GM15510 (cell line): Measurements from ENCODE around the gene PLCG1.

ENCODE experiments used
- POLR2A ChIP-seq: IDR thresholded peaks from 3 replicates; pipeline ENCODE4 v1.6.1; 2011; ENCODE audit warnings: borderline replicate concordance; ENCODE audit not compliant: insufficient read length; ENCODE audit errors: extremely low read depth

The PLCG1 gene

DNA sequence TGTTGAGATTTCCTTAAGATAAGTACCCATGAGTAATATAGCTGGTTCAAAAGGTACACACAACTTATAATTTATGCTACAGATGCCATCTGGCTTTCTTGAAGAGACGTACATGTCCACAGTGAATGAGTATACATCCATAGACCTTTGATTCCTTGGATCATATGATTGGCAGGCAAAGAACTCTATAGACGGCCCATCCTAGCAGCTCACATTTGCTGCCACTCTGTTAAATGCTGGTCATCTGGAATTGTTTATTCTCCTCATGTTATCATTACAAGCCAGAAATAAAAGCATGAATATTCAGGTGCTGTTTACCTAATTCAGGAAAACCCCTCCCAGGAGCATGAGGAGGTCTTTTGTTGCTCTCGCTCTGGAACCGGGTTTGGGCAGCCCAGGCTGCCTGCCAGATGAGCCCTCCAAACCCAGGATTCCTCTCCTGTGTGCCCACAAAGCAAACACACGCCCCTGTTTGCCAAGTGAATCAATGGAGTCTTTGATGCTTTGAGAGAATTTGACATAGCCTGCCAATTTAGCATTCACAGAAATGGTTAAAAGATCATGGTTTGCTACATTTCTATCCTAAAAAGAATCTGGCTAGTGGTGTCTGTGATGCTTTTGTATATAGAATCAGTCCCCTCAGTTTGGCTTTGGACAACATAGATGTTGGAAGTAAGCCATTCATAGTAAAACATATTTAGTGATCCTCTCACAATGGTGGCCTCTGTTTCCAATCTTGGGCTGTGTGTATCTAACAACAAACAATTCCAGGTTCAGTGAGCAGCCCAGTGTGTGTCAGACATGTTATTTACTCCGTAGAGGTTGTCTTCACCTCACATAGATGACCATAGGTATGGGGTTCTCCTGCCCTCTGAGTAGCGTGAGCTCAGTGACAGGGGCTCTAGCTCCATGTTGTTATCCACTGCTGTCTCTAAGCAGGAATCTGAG, 17.5 kb upstream of the PLCG1 start:
- TF ChIP-seq POLR2A: no peak

DNA sequence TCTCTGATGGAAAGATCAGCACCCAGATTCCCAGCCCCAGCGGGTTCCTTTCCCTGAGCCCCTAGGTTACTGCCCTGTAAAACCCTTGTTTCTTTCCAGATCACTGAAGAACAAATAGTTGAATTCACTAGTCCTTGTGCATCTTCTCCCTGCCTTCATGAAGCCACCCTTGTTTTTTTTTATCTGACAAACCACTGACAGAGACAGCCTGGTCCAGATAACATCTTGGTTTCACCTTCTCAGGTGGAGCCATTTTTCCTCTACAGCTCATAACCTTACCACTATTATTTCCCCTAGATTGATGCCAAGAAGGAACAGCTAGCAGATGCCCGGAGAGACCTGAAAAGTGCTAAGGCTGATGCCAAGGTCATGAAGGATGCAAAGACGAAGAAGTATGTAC, 15.9 kb upstream of the PLCG1 start:
- no peak for TF ChIP-seq POLR2A

DNA sequence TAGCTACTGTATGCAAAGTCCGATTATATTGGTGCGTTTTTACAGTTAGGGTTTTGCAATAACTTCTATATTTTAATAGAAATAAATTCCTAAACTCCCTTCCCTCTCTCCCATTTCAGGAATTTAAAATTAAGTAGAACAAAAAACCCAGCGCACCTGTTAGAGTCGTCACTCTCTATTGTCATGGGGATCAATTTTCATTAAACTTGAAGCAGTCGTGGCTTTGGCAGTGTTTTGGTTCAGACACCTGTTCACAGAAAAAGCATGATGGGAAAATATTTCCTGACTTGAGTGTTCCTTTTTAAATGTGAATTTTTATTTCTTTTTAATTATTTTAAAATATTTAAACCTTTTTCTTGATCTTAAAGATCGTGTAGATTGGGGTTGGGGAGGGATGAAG, 13.7 kb upstream of the PLCG1 start:
- TF ChIP-seq POLR2A: no peak

DNA sequence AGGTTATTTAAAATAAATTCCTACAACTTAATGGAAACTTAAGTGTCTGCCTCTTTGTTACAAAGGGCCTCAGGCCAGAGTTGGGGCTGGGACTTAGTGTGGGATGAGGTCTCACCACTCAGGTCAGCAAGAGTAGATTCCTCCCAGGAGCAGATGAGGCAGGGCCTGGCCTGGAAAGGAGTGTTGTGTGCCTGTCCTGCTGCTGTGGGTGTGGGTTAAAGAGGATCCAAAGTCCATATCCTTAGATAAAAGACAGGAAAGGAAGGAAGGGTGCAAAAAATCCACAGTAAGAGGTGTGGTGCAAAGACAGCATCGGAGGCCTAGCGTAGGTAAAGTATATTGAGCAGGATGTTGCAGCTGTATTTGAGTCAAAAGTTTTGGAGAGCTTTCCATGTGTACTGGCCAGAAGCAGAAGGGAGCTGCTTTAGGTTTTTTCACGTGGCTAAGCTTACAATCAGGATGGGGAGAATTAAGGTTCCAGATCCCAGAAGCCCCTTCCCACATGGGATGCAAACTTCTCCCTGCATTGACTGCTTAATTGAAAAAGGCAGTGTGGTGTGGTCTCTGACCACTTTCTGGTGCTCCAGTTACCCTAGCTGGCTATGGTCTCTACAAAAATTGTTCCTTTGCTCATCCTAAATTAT, 12.8 kb upstream of the PLCG1 start:
- no peak for TF ChIP-seq POLR2A

DNA sequence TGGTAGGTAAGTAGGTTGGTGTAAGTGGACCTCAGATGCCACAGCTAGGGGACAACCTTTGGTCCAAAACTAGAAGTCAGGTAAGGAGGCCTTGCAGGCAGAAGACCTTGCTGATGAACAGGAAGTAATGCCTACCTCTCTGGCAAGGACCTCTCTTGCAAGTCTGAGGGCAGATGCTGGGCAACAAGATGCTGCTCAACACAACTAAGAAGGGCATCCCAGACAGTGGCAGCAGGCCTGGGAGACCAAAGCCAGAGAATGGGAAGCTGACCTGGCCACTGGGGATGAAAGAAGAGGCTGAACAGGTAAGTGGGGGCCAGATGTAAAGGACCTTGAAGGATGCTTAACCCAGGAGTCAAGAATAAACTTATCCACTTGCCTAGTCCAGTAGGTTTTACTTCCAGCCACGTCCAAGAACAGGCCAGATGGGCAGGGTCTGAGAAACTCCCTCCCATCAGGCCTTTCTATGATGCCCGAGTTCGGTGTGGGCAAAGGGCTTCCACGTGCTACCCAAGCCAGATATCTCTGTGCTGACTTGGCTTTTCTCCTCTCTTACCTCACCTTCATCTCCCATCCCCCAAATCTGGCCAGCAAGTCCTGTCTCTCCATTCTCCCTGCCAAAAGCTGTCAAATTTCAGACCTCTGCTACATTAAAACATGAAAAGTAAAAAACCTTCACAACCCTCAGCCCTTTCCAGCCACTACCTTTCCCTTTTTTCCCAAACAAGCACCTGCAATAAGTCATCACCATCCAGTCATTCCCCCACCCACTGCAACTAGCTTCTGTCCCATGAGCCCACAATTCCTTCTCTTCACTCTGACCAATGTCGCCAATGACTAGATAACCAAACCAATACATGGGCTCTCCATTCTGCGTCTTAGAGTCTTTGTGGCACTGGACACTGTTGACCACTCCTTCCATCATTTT, 11.5 kb upstream of the PLCG1 start:
- no peak for TF ChIP-seq POLR2A

DNA sequence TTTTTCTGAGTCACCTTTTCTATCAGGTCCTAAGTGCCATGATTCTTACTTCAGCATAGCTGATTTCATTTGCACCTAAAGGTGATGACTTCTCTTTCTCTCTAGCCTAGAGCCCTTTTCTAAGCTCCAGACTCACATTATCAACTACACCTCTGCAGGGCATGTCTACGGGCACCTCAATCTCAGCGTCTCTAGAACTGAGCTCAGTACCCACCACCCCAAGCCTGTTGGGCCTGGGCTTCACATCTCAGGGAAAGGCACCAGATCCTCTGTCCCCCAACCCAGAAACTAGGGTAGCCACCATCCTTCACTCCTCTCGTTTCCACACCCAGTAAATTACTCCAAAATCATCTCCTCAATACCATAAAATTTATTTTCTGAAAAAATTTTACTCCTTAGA, 10.6 kb upstream of the PLCG1 start:
- no peak for TF ChIP-seq POLR2A

DNA sequence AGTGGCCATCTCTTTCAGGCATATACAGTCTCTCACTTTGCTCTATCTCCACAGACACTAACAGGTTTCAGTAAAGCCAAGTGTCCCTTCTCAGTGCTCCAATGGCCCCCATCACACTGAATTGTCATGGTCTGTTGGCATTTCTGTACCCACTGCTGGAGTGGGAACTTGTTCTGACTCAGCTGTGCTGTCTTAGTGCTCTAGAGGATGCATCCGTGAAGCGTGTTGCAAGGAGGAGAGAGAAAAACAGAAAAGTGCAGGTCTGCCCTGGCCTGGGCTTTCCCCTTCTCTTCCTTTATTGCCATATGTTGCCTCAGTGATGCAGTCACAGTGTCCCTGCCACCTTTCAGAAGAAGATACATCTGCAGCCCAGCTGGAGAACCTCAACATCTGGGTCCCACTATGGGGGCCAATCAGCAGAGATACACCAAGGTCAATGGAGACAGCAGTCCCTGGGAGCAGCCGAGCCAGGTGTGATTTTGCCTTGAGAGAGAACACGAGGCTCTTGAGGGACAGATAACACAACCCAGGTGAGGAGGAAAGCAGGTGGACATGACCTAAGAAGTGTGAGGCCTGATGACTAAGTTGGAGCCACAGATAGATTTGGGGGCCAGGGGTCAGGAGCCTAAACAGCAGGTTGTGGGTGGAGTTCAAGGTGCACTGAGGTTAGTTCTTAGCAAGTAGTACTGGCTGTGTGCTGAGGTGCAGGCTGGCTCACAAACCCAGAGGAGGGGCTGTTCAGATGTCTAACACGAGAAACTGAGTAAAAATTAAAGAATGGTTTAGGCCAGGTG, 5.6 kb upstream of the PLCG1 start:
- no peak for TF ChIP-seq POLR2A

DNA sequence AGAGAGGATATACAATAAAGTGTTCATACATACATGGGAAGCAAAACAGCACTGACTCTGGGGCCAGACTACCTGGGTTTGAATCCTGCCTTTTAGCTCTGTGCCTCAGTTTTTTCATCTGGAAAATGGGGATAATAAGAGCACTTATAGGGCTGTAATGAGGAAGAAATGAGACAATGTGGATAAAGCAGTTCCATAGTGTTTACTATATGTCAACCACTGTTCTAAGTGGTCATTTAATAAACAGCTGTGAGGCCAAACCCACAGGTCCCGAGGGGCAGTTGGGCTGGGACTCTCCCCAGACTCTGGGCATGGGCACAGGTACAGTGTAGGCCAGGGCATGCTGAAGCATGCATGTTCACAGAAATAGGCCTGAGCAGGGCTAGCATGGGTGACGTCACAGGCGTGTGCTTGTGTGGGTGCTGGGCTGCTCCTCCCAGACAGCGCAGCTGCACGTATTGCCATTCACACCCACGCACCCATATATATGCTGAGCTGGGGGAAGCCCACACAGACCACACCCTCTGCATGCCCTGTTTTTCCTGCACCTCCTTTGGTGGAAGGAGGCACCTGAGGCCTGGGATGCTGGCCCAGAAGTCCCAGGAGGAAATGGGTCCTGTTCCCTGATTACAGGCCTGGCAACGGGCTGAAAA, 3.5 kb upstream of the PLCG1 start:
- peak; percentile 7 for TF ChIP-seq POLR2A

DNA sequence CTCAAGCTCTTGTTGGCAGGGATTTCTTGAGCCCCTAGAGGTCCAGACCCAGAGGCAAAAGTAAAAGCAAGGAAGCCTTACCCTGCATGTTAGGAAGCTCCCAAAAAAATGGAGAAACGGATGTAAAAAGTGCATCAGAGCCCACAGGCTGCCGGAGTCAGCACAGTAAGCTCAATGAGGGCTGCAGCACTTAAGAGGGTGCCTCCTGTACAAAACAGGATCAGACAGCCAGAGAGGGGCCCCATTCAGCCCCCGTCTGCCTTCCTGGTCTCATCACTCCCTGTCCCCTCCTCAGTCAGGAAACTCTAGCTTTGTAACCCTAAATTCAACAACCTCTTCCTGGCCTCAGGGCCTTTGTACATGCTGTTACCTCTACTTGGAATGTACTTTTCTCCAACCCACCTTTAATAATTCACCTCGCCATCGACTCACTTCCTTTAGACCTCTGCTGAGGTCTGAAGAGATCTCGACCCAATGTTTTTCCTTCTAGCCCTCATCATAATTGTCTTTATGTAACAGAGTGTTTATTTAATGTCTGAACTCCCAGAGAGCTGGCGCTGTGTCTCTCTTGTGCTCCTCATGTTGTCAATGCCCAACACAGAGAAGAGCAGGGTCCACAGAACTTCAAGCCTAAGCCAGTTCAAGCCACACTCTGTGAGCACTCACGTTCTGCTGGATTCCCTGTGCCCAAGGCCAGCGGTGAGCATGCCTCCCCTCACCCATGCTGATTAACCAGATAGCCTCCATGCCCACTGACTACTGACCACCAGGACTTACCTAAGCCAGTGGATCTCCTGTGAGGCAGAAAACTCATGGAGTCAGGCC, 2.8 kb upstream of the PLCG1 start:
- no peak for TF ChIP-seq POLR2A

DNA sequence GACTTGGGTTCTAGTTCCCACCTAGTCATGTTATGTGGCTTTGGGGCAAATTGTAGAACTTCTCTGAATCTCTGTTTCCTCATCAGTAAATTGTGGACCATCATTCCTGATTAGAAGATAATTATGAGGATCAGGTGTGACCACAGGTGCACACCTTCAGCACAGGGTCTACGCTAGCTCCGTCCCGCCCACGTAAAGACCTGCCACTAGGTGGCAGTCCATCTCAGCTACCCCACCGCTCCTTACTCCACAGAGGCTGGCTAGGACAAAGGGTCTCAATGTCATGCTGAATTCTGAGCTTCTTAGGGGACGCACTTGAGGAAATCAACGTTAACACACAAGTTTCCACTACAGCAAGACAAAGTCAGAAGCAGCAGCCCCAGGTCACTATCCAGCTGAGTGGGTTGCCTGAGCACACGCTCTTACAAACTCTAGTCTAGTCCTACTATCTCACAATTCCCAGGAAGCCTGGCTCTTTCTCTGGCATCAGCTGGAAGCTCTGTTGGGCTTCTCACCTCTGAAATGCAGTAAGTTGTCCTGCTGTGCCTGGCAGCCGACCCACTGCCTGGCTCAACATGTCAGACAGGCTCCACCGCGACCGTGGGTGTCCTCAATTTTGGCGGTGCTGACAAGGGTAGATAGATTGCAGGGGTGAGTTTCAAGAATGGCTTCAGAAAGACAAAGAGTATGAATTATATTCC, 2.0 kb upstream of the PLCG1 start:
- no peak for TF ChIP-seq POLR2A

DNA sequence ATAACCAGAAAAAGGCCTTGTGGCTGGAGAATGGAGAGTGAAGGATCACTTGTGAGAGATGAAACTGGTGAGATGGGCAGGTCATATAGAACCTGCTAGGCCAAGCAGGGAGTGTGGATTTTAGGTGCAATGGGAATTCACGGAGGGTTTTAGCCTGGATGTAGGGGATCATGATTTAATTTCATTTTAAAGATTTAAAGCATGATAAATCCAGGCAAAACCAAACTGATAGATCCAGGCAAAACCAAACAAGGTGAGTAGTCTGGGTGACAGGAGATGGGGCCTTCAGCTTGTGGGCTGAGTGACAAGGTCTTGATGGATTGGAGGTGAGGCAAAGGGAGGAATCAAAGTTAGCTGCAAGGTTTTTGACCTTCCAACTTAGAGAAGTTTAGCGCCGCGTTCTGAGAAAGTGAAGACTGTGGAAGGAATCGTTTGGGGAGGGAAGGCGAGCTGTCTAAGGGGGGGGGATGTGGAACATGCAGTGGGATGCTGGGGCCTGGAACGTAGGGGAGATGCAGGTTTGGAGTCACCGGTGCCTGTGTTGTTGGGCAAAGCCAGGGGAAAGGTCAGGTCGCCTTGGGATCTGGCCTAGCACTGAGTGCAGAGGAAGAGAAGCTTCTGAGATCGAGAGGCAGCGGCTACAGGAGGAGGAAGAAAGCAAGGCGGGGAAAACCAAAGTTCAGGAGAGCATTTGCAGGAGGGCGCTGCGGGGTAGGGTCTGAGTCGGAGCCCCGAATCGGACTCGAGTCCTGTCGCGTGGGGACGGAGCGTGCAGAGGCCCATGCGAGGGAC, 1.3 kb upstream of the PLCG1 start:
- TF ChIP-seq POLR2A: no peak
